ENCODE data around the gene ABCC12. TPM values are rescaled to one million over a fixed set of nuclear protein-coding genes. Genes with fewer than 3 reads are reported as not detected.

Gene ABCC12
- total and polyA plus RNA-seq, 2 of the 8 experiments (the other 6 are each of a cell fraction or from before 2014, with no cell fraction given): 0.05 TPM; not detected in 1

DNA sequence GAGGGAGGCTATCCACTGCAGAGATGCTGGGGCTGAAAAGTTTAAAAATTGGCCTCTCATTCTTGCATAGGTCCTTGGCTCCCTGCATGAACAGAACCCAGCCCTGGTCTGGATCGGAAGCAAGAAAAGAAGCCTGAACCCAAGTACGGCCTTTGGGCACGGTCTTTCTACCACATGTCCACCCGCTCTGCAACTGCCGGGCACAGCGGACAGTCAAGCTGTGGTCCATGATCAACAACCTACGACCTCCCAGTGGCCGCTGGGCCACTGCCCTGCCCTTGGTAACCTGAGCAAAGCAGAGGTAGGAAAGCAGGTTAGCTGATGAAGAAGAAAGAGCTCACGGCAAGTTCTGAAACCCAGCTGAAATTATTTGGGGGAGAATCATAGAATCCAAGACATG, 3.6 kb downstream of the ABCC12 start:
- Histone ChIP-seq H3K9ac (replicated peaks in 1 of 4; ENCODE audit: extremely low read depth in 1 of 4, low read depth in 3 of 4, low read length in 3 of 4) (no peak overlapping the region), H3K4me1 (replicated peaks in 1 of 4; ENCODE audit: control insufficient read depth in 3 of 4, insufficient read depth in 4 of 4, low read length in 3 of 4) (no peaks in the 10 kb centered on the region), H4K91ac (replicated peaks; ENCODE audit: insufficient read length, low read length) (no peak overlapping the region), H3K36me3 (ENCODE audit: control insufficient read depth in 2 of 4, insufficient read depth in 4 of 4, low read length in 3 of 4) (no peaks in the 10 kb centered on the region), H3K4me2 (ENCODE audit: insufficient read depth in 1 of 2, low read depth in 2 of 2, low read length in 2 of 2) (no peak overlapping the region), H2BK15ac (ENCODE audit: low read length) (no peak overlapping the region), H4K8ac (ENCODE audit: extremely low read depth, insufficient read depth, low read length) (no peak overlapping the region), H3K27me3 (replicated peaks in 1 of 4; ENCODE audit: control insufficient read depth in 3 of 4, extremely low read depth in 1 of 4, insufficient read depth in 3 of 4, low read length in 3 of 4) (peaks cover 0 to 4% (median 3%) of the 10 kb centered on the region in 4 experiments; a peak in 6 of 7 replicates), H3K23ac (ENCODE audit: insufficient read length) (no peak overlapping the region), H2AK5ac (ENCODE audit: low read depth, low read length) (no peak overlapping the region), H2BK5ac (ENCODE audit: low read depth, low read length) (no peak overlapping the region), H2BK120ac (replicated peaks; ENCODE audit: low read depth, low read length) (no peak overlapping the region), H3K79me2 (ENCODE audit: control insufficient read depth in 1 of 2, insufficient read depth in 2 of 2, low read length in 2 of 2) (no peaks in the 10 kb centered on the region), H3K14ac (ENCODE audit: insufficient read length) (no peak overlapping the region), H3K79me1 (ENCODE audit: low read depth, low read length) (no peaks in the 10 kb centered on the region), H4K5ac (ENCODE audit: insufficient read length, low read depth, low read length) (no peak overlapping the region), H3K18ac (ENCODE audit: extremely low read depth, low read length) (no peak overlapping the region), H3K23me2 (ENCODE audit: low read depth, low read length) (no peaks in the 10 kb centered on the region), H2BK20ac (ENCODE audit: low read length) (no peak overlapping the region), H3K9me3 (ENCODE audit: insufficient read depth in 2 of 2, low read depth in 1 of 2, low read length in 1 of 2) (no peaks in the 10 kb centered on the region), H2AFZ (ENCODE audit: low read length) (no peak overlapping the region; the same call in 1 of the 2 replicates), H4K20me1 (replicated peaks in 1 of 2; ENCODE audit: control insufficient read depth in 1 of 2, insufficient read depth in 2 of 2, low read length in 2 of 2) (no peaks in the 10 kb centered on the region), H3K4ac (replicated peaks; ENCODE audit: insufficient read length, low read depth, low read length) (no peak overlapping the region), H3K56ac (replicated peaks; ENCODE audit: insufficient read length, low read depth, low read length) (no peak overlapping the region), H3K27ac (ENCODE audit: low read depth, low read length) (no peak overlapping the region), H2BK12ac (ENCODE audit: low read depth, low read length) (no peak overlapping the region), H3K4me3 (ENCODE audit: extremely low read depth in 1 of 4, insufficient read depth in 2 of 4, low read depth in 3 of 4, low read length in 4 of 4) (no peak overlapping the region)
- 99% methylated on average over 9 of the region's 9 CpGs; no CpG with 5 or more reads in 1 of the 2 experiments for WGBS, 2 experiments (ENCODE audit: extremely low coverage in 1 of 2, insufficient coverage in 1 of 2, insufficient read length in 1 of 2, insufficient replicate concordance in 2 of 2, low coverage in 1 of 2, low lambda C conversion rate in 2 of 2, missing lambda C conversion rate in 1 of 2)
- FAIRE-seq (no peak), DNase-seq (ENCODE audit: low read depth in 1 of 2, low spot score in 2 of 2) (no peak)
- TF ChIP-seq FOSL1 (IDR thresholded peaks at IDR 0.05; ENCODE audit: insufficient read depth, low read depth, low read length): no peak
- TF ChIP-seq, protein P1, sequence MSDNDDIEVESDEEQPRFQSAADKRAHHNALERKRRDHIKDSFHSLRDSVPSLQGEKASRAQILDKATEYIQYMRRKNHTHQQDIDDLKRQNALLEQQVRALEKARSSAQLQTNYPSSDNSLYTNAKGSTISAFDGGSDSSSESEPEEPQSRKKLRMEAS (IDR thresholded peaks at IDR 0.05): no peak
- no peak for TF ChIP-seq KDM4A (IDR thresholded peaks at IDR 0.05; ENCODE audit: low read depth, low read length, severe bottlenecking)
- no peak for TF ChIP-seq ZNF274 (IDR thresholded peaks at IDR 0.05; ENCODE audit: borderline replicate concordance, extremely low read depth, low read length)
- TF ChIP-seq NANOG (IDR thresholded peaks at IDR 0.05; ENCODE audit: insufficient read depth, low read depth, low read length, poor library complexity, severe bottlenecking): no peak
- TF ChIP-seq KDM5A (IDR thresholded peaks at IDR 0.05; ENCODE audit: low read length): no peak
- no peak for TF ChIP-seq CHD1 (IDR thresholded peaks at IDR 0.05; ENCODE audit: low read depth, low read length)
- TF ChIP-seq TAF7 (optimal IDR thresholded peaks at IDR 0.05; ENCODE audit: borderline replicate concordance, low read depth, low read length): no peak
- no peak for TF ChIP-seq TBP (IDR thresholded peaks at IDR 0.05; ENCODE audit: low read depth, low read length)
- TF ChIP-seq POU5F1 (IDR thresholded peaks at IDR 0.05; ENCODE audit: low read depth, low read length): no peak
- CTCF ChIA-PET (ENCODE audit: partially characterized antibody): interaction anchor here (1.1 kb wide), 1 partner anchor 35 kb away, joined by 3 read pairs; no protein-coding TSS in a partner anchor
- POLR2A ChIA-PET (ENCODE audit: partially characterized antibody): interaction anchor here (0.8 kb wide), 1 partner anchor 14 kb away, joined by 3 read pairs; no protein-coding TSS in a partner anchor

Data from H1 (cell line).